ENCODE data around the gene AOC2. TPM values are rescaled to one million over a fixed set of nuclear protein-coding genes. Genes with fewer than 3 reads are reported as not detected.
"Not testable (repeated sequence)": the region's sequence is repeated elsewhere in the genome, so short reads cannot be mapped to it uniquely, and the experiment has no call there.

AOC2 gene
- total RNA-seq, 2 donors from 2014 or later: 8.8 to 11.5 TPM

DNA sequence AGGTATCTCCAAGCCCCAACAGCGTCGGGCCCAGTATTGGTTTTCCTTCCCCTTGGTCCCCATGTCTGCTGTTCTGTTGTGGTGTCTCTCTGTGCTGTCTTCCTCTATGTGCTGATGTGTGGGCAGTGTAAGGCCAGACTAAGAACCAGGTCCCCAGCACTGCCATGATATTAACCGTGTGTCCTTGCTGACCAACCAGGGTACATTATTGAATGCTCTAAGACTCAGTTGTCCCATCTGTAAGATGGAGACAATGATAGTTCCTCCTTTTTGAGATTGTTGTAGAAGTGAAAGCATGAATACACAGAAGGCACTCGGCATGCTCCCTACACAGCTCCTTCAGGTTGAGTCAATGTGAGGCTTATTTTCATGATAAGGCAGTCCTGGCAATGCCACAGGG lies 27.3 kb downstream of the AOC2 start:
- ATAC-seq (replicated peaks in 1 of 2) (no peak), DNase-seq (no peak)
- no peak overlapping the region for H3K27ac Mint-ChIP-seq
- H3K4me1 Mint-ChIP-seq (ENCODE audit: low read depth): no peaks in the 10 kb centered on the region
- no peaks in the 10 kb centered on the region for H3K9me3 Mint-ChIP-seq
- H3K27me3 Mint-ChIP-seq (ENCODE audit: low read depth): peaks cover 26% of the 10 kb centered on the region
- no peak overlapping the region for H3K4me3 Mint-ChIP-seq
- H3K36me3 Mint-ChIP-seq (ENCODE audit: insufficient read depth in 2 of 2): no peaks in the 10 kb centered on the region

DNA sequence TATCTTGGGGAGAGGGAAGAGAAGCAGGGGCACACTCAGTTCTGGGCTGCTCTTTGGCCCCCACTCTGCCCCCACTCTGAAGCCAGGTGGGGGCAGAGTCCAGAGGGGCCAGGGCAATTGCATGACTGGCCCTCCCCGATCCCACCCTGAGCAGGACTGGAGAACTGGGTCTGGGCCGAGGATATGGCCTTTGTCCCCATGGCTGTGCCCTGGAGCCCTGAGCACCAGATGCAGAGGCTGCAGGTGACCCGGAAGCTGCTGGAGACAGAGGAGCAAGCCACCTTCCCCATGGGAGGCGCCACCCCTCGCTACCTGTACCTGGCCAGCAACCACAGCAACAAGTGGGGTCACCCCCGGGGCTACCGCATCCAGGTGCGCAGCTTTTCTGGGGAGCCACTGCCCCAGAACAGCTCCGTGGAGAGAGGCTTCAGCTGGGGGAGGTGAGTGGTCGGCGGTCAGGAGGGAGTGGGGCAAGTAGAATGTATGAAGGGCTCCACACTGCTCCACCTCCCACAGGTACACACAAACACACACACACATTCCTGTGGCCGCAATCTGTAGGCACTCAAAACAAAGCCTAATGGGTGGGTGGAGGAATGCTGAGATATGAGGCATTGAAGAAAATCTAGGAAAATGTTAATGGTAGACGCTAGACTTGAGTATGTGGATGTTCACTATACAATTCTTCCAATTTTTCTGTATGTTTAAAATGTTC lies 28.0 kb downstream of the AOC2 start:
- H3K27ac Mint-ChIP-seq: no peak overlapping the region
- H3K9me3 Mint-ChIP-seq: no peaks in the 10 kb centered on the region
- no peak overlapping the region for H3K4me3 Mint-ChIP-seq
- H3K4me1 Mint-ChIP-seq (ENCODE audit: low read depth): no peaks in the 10 kb centered on the region
- ATAC-seq (replicated peaks in 1 of 2): no peak
- no peaks in the 10 kb centered on the region for H3K36me3 Mint-ChIP-seq (ENCODE audit: insufficient read depth in 2 of 2)
- peaks cover 34% of the 10 kb centered on the region for H3K27me3 Mint-ChIP-seq (ENCODE audit: low read depth)
- DNase-seq: no peak

DNA sequence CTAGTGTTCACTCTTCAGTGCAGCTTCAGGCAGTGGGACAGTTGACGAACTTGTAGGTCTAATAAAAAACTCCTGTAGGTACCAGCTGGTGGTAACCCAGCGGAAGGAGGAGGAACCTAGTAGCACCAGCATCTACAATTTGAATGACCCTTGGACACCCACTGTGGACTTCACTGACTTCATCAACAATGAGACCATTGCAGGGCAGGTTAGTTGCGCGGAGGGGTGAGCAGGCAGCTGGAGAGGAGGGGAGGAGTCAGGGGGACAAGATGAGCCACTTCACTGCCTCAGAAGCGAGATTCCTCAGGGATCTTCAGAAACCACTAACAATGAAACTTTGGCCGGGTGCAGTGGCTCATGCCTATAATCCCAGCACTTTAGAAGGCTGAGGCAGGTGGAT lies 28.9 kb downstream of the AOC2 start:
- no peak overlapping the region for H3K27ac Mint-ChIP-seq
- H3K9me3 Mint-ChIP-seq: no peaks in the 10 kb centered on the region
- ATAC-seq (replicated peaks in 1 of 2) (no peak), DNase-seq (no peak)
- H3K36me3 Mint-ChIP-seq (ENCODE audit: insufficient read depth in 2 of 2): no peaks in the 10 kb centered on the region
- H3K27me3 Mint-ChIP-seq (ENCODE audit: low read depth): peaks cover 42% of the 10 kb centered on the region
- H3K4me1 Mint-ChIP-seq (ENCODE audit: low read depth): no peaks in the 10 kb centered on the region
- H3K4me3 Mint-ChIP-seq: no peak overlapping the region

DNA sequence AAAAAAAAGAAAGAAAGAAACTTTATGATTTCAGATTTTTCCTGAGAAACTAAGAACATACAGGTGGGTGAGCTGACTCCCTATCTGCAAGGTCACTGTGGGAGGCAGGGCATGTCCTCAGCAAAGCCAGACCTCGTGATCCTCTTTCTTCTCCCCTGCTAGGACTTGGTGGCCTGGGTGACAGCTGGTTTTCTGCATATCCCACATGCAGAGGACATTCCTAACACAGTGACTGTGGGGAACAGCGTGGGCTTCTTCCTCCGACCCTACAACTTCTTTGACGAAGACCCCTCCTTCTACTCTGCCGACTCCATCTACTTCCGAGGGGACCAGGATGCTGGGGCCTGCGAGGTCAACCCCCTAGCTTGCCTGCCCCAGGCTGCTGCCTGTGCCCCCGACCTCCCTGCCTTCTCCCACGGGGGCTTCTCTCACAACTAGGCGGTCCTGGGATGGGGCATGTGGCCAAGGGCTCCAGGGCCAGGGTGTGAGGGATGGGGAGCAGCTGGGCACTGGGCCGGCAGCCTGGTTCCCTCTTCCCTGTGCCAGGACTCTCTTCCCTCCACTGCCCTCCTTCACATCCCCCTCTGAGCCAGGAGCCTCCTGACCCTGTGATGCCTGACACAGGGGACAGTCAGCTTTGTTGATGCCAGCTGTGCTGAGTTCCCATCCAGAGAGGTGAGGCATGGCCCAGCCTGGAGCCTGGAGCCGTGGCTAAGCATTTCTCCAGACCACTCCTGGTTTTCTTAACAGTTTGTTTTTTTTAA lies 29.7 kb downstream of the AOC2 start:
- H3K9me3 Mint-ChIP-seq; H3K27ac Mint-ChIP-seq; H3K4me3 Mint-ChIP-seq; H3K36me3 Mint-ChIP-seq (ENCODE audit: insufficient read depth in 2 of 2); ATAC-seq (replicated peaks in 1 of 2); H3K4me1 Mint-ChIP-seq (ENCODE audit: low read depth); DNase-seq: not testable (repeated sequence)
- H3K27me3 Mint-ChIP-seq (ENCODE audit: low read depth): peaks cover 42% of the 10 kb centered on the region

DNA sequence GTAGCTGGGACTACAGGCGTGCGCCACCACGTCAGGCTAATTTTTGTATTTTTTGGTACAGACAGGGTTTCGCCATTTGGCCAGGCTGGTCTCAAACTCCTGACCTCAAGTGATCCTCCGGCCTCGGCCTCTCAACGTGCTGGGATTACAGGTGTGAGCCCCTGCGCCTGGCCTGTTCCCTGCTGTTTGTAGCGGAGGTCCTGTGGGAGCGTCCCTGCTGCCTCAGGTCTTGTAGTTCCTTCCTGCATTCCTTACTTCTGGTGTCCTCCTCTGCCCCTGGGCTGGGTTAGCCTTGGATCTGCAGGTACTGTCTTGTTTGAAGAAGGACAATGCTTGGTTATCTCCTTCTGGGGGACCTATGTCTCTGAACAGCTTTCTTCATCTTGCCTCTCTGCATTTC lies 32.7 kb downstream of the AOC2 start:
- H3K27me3 Mint-ChIP-seq (ENCODE audit: low read depth): peaks cover 34% of the 10 kb centered on the region
- DNase-seq: no peak
- no peak overlapping the region for H3K4me3 Mint-ChIP-seq
- no peaks in the 10 kb centered on the region for H3K4me1 Mint-ChIP-seq (ENCODE audit: low read depth)
- H3K27ac Mint-ChIP-seq: no peak overlapping the region
- H3K9me3 Mint-ChIP-seq: no peaks in the 10 kb centered on the region
- no peak for ATAC-seq (replicated peaks in 1 of 2)
- H3K36me3 Mint-ChIP-seq (ENCODE audit: insufficient read depth in 2 of 2): no peaks in the 10 kb centered on the region

DNA sequence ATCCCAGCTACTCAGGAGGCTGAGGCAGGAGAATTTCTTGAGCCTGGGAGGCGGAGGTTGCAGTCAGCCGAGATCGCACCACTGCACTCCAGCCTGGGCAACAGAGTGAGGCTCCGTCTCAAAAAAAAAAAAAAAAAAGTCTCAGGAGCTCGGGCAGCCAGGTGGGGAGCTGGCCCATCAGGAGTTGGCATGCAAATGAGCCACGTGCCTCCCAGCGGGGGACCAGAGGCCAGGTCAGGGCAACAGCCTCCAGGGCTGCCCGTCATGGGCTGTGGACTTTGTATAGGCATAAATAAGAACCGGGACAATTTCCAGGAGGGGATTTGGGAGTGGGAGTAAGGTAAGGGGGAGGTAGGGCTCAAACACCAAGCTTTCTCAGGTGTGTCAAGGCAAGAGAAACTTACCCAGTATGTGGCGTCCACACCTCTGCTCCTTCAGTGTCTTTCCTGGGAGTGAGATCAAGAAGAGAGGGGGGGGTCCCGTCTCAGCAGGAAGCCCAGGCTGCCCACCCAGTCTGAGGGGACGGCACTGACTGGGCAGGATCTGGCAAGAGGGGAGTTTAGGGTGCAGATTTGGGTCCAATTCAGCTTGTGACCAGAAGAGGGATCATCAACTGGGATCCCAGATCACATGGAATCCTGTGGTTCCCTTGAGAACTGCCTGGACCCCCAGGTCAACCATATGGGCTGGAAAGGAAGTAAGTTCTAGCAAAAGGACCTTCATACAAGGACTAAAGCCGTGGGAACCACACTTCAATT lies 33.9 kb downstream of the AOC2 start:
- no peaks in the 10 kb centered on the region for H3K4me1 Mint-ChIP-seq (ENCODE audit: low read depth)
- H3K4me3 Mint-ChIP-seq: no peak overlapping the region
- no peak for DNase-seq
- H3K27me3 Mint-ChIP-seq (ENCODE audit: low read depth): peaks cover 25% of the 10 kb centered on the region
- no peak for ATAC-seq (replicated peaks in 1 of 2)
- H3K36me3 Mint-ChIP-seq (ENCODE audit: insufficient read depth in 2 of 2): no peaks in the 10 kb centered on the region
- no peaks in the 10 kb centered on the region for H3K9me3 Mint-ChIP-seq
- no peak overlapping the region for H3K27ac Mint-ChIP-seq

DNA sequence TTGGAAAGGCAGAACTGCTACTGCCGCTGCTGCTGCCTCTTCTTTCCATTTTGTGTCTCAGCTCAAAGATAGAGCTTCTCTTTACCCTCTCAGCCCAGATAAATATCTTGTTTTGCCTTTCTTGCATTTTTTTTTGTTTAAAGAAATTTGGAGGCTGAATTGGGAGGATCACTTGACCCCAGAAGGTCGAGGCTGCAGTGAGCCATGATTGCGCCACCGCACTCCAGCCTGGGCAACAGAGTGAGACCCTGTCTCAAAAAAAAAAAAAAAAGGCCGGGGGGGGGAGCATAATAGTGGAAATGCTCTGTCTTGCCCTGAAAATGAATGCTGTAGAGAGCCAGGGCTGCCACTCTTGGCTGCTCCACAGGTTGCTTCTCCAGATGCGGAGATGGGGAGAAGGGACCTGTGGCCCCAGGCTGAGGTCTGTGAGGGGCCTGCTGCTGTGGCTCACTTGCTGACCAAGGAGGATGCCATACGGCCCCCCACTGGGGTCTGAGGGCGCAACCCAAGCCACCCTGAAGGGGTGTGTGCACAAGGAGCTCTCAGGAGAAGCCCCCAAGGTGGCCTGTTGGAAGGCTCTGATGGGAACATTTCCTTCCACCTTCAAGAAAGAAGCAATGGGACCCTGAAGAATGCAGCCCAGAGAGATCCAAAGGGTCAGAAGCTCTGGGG lies 34.7 kb downstream of the AOC2 start:
- no peaks in the 10 kb centered on the region for H3K9me3 Mint-ChIP-seq
- peaks cover 24% of the 10 kb centered on the region for H3K27me3 Mint-ChIP-seq (ENCODE audit: low read depth)
- no peaks in the 10 kb centered on the region for H3K36me3 Mint-ChIP-seq (ENCODE audit: insufficient read depth in 2 of 2)
- ATAC-seq (replicated peaks in 1 of 2) (no peak), DNase-seq (no peak)
- H3K27ac Mint-ChIP-seq: no peak overlapping the region
- H3K4me3 Mint-ChIP-seq: no peak overlapping the region
- H3K4me1 Mint-ChIP-seq (ENCODE audit: low read depth): no peaks in the 10 kb centered on the region

DNA sequence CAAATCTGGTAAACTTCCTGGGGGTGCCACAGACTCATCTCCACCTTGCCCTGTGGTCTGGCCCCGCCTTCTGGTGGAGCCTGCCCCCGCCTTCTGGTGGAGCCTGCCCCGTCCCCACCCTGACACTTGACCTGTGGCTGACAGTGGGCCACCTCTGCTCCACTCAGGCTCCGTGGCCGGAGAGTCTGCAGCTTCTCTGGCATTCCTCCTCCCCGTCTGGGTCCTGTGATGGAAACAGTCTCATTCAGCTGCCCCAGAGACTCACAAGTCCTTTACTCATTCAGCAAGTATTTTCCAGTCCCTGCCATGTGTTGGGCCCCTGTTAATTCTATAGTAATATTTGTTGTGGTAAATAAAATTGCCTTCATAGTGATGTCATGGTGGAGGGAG lies 35.2 kb downstream of the AOC2 start:
- H3K4me3 Mint-ChIP-seq: no peak overlapping the region
- no peaks in the 10 kb centered on the region for H3K4me1 Mint-ChIP-seq (ENCODE audit: low read depth)
- DNase-seq (no peak), ATAC-seq (replicated peaks in 1 of 2) (no peak)
- no peaks in the 10 kb centered on the region for H3K36me3 Mint-ChIP-seq (ENCODE audit: insufficient read depth in 2 of 2)
- no peaks in the 10 kb centered on the region for H3K9me3 Mint-ChIP-seq
- peaks cover 24% of the 10 kb centered on the region for H3K27me3 Mint-ChIP-seq (ENCODE audit: low read depth)
- H3K27ac Mint-ChIP-seq: no peak overlapping the region

DNA sequence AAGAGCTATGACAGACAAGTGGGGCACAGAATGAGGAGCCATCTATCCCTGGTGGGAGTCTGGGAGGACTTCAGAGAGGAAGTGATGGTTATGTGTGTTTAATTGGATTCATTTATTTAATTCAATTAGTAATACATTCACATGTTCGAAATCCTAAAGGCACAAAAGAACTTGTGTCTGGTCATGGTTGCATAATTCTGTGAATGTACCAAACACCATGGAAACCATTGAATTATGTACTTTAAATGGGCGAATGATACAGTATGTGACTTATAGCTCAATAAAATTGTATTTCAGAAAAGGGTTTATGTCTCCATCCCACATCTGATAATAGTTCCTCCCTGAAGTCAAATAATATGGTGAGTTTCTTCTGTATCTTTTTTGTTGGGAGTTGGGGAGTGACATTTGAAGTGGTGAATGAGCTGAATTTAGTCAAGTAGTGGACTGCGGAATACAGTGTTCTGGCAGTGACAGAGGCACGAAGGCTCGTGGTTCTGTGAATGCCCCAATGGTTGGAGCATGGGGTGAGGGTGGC lies 36.5 kb downstream of the AOC2 start:
- H3K4me1 Mint-ChIP-seq (ENCODE audit: low read depth): no peaks in the 10 kb centered on the region
- ATAC-seq (replicated peaks in 1 of 2): no peak
- peaks cover 24% of the 10 kb centered on the region for H3K27me3 Mint-ChIP-seq (ENCODE audit: low read depth)
- H3K9me3 Mint-ChIP-seq: no peaks in the 10 kb centered on the region
- no peak for DNase-seq
- no peak overlapping the region for H3K27ac Mint-ChIP-seq
- no peak overlapping the region for H3K4me3 Mint-ChIP-seq
- no peaks in the 10 kb centered on the region for H3K36me3 Mint-ChIP-seq (ENCODE audit: insufficient read depth in 2 of 2)

DNA sequence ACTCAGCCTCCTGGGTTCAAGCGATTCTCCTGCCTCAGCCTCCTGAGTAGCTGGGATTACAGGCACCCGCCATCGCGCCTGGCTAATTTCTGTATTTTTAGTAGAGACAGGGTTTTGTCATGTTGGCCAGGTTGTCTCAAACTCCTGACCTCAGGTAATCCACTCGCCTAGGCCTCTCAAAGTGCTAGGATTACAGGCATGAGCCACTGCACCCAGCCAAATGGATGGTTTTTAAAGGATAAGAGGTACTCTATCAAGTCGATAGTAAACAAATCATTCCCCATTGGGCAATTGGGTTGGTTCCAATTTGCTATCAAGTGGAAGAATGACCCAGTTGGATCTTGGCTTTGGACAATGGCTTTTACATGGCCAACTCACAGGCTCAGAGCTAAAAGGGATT lies 37.3 kb downstream of the AOC2 start:
- not testable (repeated sequence) for ATAC-seq (replicated peaks in 1 of 2); H3K27ac Mint-ChIP-seq; H3K4me3 Mint-ChIP-seq; DNase-seq; H3K36me3 Mint-ChIP-seq (ENCODE audit: insufficient read depth in 2 of 2); H3K4me1 Mint-ChIP-seq (ENCODE audit: low read depth); H3K9me3 Mint-ChIP-seq
- H3K27me3 Mint-ChIP-seq (ENCODE audit: low read depth): peaks cover 23% of the 10 kb centered on the region

DNA sequence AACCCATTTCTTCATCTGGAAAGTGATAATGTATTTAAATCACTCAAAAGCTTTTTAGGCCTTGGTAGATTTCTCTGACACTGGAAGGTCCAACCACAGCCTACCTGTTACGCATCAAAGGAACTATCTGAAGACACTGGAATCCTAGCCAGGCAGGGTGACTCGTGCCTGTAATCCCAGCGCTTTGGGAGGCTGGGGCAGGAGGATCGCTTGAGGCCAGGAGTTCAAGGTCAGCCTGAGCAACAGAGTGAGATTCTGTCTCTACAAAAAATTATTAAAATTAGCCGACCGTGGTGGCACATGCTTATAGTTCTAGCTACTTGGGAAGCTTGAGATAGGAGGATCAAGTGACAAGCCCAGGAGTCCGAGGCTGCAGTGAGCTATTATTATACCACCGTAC lies 37.8 kb downstream of the AOC2 start:
- Mint-ChIP-seq H3K4me3 (no peak overlapping the region), H3K36me3 (ENCODE audit: insufficient read depth in 2 of 2) (no peaks in the 10 kb centered on the region), H3K9me3 (no peaks in the 10 kb centered on the region), H3K27ac (no peak overlapping the region), H3K4me1 (ENCODE audit: low read depth) (no peaks in the 10 kb centered on the region), H3K27me3 (ENCODE audit: low read depth) (peaks cover 19% of the 10 kb centered on the region)
- no peak for ATAC-seq (replicated peaks in 1 of 2)
- DNase-seq: no peak

DNA sequence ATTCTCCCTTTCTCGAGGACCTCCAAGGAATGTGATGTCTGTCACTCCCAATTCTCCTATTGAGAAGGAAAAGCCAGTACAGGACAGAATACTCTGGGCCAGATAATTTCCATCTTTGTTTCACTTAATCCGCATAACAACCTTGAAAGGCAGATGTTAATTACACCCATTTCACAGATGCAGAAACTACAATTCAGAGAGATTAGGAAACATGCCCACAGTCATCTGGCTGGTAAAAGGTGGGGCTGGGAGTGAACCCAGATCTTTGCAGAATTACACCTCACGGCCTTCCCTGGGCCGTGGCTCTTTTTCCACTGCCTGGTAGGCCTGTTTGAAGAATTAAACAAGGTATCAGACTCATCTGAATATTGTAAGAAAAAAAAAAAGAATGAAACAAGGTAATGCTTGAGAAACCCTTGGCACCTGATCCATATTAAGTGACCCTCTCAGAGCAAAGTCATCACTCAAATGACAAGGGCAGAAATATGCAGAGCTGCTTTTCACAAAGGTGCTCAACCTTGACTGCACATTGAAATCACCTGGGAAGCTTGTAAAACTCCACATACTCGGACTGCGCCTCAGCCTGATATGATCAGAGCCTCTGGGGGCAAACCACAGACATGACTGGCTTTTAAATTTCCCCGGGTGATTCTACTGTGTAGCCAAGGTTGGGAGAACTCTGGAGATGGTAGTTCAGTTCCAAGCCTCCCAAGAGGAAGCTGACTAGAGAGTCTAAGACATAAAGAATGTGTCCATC lies 39.6 kb downstream of the AOC2 start:
- no peaks in the 10 kb centered on the region for H3K9me3 Mint-ChIP-seq
- no peaks in the 10 kb centered on the region for H3K36me3 Mint-ChIP-seq (ENCODE audit: insufficient read depth in 2 of 2)
- no peak for DNase-seq
- H3K4me1 Mint-ChIP-seq (ENCODE audit: low read depth): no peaks in the 10 kb centered on the region
- ATAC-seq (replicated peaks in 1 of 2): no peak
- no peak overlapping the region for H3K4me3 Mint-ChIP-seq
- no peak overlapping the region for H3K27ac Mint-ChIP-seq
- H3K27me3 Mint-ChIP-seq (ENCODE audit: low read depth): peaks cover 8% of the 10 kb centered on the region

Measured in activated T-cell treated with anti-CD3 and anti-CD28 coated beads, Interleukin-2, amount 50 U/mL, for 72 hours (primary cell).